Bronchial smooth muscle cell (primary cell): ENCODE results near the gene CALU. TPM values are rescaled to one million over a fixed set of nuclear protein-coding genes. Genes with fewer than 3 reads are reported as not detected.

Experiments used
- total RNA-seq: library from RNA; depleted of rRNA; stranded (reverse); fragments of >200 nt; gene quantifications from 2 replicates; pipeline ENCODE4 v1.2.1, GENCODE V29; 2014

The CALU gene
- total RNA-seq: 955 and 1,063 TPM in 2 replicates

DNA sequence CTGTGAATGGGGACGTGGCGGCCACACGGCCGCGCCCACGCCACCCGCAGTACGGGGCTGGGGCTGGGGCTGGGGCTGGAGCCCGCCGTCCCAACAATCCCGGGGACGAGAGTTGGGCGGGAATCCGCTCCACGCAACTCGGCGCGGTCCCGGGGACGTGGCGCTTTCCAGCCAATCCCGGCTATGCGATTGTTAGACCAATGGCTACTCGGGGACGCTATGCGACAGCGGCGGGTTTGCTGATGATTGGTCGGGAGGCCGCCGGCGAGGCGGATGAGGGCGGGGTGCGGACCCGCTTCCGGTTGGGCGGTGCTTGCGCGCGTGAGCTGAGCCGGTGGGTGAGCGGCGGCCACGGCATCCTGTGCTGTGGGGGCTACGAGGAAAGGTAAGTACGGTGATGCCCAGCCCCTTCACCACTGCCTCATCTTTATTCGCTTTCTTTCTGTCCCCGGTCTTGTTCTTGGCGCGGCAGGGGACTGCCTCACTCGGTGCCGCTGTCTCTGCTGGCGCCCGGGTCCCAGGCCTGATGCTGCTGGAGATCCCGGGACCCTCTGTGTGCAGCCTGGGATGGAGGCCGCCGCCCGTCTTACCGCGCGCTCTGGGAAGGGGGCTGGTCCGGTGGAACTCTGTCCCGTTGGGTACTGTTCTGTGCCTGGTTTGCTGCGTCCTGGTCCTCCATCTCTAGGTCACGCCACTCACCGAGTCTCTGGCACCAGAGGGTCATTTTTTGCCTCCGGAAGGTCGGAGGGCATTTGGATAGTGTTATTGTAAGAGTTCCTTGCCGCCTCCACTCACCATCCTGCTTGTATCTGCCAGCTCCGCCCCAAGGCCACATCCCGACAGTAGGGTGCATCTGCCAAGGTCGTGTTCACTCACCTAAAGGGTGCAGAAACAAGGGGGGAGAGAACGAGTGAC is at the start of gene CALU:
Gene CALU, plus strand, starts transcription at position 312 of the 915 bp plus-strand sequence. CDS start 9,225 bp downstream, outside the sequence.

GRCh38 chr7:128775744-128776474 is 36.8 kb downstream of the CALU start, which contains the start of gene OPN1SW:
OPN1SW (minus strand) TSS chr7:128775794; CDS start chr7:128775781, 13 bp downstream.

DNA sequence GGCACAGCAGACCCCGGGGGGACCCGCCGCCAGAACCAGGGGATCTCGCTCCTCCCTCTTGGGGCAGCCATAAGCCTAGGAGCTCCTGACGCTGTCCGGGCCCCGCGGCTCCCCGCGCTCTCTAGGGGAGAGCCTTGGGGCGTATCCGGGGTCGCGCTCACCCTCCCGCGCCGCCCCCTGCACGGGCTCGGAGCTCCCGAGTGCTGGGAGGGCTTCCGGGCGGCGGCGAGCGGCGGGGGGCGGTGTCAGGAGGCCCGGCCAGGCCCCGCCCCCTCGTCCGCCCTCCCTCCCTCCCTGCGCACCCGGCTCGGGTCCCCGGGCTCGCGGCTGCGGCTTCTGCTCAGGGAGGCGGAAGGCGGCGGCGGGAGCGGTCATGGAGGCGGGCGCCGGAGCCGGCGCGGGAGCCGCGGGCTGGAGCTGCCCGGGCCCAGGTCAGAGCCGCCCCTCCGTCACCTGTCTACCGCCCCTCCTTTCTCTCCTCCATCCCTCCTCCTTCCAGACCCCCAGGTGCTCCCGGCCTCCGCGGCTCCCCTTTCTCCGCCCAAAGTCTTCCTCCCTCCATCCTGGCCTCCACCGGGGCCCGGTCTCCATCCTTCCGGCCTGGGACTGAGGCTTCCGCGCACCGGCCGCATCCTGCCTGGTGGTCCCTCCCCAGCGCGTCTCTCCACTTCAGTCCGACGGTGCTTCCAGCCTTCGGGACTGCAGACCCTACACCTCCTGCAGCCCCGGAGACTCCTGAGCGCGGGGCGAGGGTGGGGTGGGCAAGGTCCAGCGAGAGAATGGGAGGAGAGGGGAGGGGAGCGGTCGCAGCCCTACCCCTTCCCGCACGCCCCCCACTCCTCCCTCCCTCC is 52.2 kb downstream of the CALU start, which contains the start of gene CCDC136:
Gene CCDC136, plus strand, starts transcription at position 848 of the 851 bp plus-strand sequence. CDS start 444 bp downstream, outside the sequence.

Other genes with a start within 250 kb of the CALU start
- 0.52 and 0.63 TPM in 2 replicates for gene GARIN1A, start 67.1 kb upstream of the CALU start, total RNA-seq
- not detected in 2 replicates for gene OPN1SW, start 36.4 kb downstream of the CALU start, total RNA-seq
- 18.1 and 21.0 TPM in 2 replicates for gene CCDC136, start 52.6 kb downstream of the CALU start, total RNA-seq
- gene FLNC, start 91.0 kb downstream of the CALU start, total RNA-seq: 166 and 209 TPM in 2 replicates
- 106 and 107 TPM in 2 replicates for gene ATP6V1F, start 123.5 kb downstream of the CALU start, total RNA-seq
- gene KCP, start 171.3 kb downstream of the CALU start, total RNA-seq: 0.32 and 0.34 TPM in 2 replicates
- gene IRF5, start 198.6 kb downstream of the CALU start, total RNA-seq: 0.32 TPM in 1 of 2 replicates, not detected in the other